ENCODE data around the gene ATP6AP2. TPM values are rescaled to one million over a fixed set of nuclear protein-coding genes. Genes with fewer than 3 reads are reported as not detected.

Gene ATP6AP2
- total and polyA plus RNA-seq, 2 of the 8 experiments (the other 6 are each of a cell fraction or from before 2014, with no cell fraction given) = 66.0 to 86.2 TPM

DNA sequence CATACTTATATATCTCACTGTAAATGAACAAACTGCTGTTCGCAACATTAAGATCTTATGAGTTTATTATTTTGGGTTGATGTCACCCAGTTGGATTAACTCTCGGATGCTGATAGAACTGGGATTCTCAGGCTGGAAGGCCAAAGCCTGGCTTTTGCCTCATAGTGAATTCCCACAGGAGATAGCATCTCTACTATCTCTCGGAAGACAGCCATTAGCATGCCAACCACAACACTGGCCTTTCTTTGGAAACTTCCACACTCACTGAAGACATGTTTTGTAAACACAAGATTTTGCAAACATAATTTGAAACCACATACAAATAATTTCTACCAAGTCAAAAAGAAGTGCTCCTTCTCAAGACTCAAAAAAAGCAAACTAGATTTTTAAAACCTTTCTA lies 4.5 kb upstream of the ATP6AP2 start (continued):
- TF ChIP-seq, protein P1, sequence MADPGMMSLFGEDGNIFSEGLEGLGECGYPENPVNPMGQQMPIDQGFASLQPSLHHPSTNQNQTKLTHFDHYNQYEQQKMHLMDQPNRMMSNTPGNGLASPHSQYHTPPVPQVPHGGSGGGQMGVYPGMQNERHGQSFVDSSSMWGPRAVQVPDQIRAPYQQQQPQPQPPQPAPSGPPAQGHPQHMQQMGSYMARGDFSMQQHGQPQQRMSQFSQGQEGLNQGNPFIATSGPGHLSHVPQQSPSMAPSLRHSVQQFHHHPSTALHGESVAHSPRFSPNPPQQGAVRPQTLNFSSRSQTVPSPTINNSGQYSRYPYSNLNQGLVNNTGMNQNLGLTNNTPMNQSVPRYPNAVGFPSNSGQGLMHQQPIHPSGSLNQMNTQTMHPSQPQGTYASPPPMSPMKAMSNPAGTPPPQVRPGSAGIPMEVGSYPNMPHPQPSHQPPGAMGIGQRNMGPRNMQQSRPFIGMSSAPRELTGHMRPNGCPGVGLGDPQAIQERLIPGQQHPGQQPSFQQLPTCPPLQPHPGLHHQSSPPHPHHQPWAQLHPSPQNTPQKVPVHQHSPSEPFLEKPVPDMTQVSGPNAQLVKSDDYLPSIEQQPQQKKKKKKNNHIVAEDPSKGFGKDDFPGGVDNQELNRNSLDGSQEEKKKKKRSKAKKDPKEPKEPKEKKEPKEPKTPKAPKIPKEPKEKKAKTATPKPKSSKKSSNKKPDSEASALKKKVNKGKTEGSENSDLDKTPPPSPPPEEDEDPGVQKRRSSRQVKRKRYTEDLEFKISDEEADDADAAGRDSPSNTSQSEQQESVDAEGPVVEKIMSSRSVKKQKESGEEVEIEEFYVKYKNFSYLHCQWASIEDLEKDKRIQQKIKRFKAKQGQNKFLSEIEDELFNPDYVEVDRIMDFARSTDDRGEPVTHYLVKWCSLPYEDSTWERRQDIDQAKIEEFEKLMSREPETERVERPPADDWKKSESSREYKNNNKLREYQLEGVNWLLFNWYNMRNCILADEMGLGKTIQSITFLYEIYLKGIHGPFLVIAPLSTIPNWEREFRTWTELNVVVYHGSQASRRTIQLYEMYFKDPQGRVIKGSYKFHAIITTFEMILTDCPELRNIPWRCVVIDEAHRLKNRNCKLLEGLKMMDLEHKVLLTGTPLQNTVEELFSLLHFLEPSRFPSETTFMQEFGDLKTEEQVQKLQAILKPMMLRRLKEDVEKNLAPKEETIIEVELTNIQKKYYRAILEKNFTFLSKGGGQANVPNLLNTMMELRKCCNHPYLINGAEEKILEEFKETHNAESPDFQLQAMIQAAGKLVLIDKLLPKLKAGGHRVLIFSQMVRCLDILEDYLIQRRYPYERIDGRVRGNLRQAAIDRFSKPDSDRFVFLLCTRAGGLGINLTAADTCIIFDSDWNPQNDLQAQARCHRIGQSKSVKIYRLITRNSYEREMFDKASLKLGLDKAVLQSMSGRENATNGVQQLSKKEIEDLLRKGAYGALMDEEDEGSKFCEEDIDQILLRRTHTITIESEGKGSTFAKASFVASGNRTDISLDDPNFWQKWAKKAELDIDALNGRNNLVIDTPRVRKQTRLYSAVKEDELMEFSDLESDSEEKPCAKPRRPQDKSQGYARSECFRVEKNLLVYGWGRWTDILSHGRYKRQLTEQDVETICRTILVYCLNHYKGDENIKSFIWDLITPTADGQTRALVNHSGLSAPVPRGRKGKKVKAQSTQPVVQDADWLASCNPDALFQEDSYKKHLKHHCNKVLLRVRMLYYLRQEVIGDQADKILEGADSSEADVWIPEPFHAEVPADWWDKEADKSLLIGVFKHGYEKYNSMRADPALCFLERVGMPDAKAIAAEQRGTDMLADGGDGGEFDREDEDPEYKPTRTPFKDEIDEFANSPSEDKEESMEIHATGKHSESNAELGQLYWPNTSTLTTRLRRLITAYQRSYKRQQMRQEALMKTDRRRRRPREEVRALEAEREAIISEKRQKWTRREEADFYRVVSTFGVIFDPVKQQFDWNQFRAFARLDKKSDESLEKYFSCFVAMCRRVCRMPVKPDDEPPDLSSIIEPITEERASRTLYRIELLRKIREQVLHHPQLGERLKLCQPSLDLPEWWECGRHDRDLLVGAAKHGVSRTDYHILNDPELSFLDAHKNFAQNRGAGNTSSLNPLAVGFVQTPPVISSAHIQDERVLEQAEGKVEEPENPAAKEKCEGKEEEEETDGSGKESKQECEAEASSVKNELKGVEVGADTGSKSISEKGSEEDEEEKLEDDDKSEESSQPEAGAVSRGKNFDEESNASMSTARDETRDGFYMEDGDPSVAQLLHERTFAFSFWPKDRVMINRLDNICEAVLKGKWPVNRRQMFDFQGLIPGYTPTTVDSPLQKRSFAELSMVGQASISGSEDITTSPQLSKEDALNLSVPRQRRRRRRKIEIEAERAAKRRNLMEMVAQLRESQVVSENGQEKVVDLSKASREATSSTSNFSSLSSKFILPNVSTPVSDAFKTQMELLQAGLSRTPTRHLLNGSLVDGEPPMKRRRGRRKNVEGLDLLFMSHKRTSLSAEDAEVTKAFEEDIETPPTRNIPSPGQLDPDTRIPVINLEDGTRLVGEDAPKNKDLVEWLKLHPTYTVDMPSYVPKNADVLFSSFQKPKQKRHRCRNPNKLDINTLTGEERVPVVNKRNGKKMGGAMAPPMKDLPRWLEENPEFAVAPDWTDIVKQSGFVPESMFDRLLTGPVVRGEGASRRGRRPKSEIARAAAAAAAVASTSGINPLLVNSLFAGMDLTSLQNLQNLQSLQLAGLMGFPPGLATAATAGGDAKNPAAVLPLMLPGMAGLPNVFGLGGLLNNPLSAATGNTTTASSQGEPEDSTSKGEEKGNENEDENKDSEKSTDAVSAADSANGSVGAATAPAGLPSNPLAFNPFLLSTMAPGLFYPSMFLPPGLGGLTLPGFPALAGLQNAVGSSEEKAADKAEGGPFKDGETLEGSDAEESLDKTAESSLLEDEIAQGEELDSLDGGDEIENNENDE (IDR thresholded peaks at IDR 0.05; ENCODE audit: insufficient replicate concordance, low read length) = no peak
- TF ChIP-seq CEBPB (IDR thresholded peaks at IDR 0.05; ENCODE audit: low read depth, low read length) (no peak), JUN (IDR thresholded peaks at IDR 0.05; ENCODE audit: low read depth, low read length) (no peak)
